ENCODE results near the gene AADACL3.
"Not testable (repeated sequence)": the region's sequence is repeated elsewhere in the genome, so short reads cannot be mapped to it uniquely, and the experiment has no call there.

The AADACL3 gene

DNA sequence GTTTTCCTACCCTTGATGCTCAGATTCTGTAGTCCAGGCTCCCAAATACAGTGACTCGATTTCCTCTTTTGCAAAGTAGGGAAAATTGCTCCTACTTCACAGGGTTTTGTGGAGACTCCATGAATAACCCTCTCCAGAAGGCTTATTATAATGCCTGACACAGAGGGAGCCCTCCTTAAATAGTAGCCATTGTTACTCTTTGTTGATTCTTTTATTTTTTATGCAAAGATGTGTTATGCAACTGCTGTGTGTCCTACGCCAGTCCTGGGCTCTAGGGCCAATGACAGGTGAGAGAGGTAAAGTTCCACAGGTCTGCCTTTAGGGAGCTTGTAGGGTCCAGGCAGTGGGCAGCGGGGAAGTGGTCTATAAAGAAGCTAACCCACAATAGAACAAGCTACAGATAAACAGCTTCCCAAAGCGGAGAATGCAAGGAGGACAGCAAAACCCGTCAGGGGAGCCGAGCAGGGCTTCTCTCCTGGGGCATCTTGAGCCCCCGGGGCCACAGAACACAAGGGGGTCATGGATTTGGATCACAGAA lies 1.5 kb downstream of the AADACL3 start:
- no peak for DNase-seq

DNA sequence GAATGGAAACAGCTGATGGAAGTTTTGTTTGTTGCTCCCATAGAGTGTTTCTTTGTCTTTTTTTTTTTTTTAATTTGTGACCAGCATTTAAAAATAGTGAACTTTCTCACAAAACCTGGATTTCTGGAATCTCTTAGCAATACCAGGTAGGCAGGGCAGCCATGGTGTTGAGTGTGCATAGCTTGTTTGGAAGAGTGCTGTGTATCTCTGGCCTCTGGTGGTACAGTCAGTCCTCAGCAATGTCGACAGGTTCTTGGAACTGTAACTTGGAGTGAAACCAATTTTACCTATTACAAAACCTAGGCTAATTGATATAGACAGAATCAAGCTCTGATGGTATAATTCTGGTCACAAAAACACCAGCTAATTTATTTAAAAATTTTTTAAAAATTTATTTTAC lies 6.7 kb downstream of the AADACL3 start:
- no peak for DNase-seq

DNA sequence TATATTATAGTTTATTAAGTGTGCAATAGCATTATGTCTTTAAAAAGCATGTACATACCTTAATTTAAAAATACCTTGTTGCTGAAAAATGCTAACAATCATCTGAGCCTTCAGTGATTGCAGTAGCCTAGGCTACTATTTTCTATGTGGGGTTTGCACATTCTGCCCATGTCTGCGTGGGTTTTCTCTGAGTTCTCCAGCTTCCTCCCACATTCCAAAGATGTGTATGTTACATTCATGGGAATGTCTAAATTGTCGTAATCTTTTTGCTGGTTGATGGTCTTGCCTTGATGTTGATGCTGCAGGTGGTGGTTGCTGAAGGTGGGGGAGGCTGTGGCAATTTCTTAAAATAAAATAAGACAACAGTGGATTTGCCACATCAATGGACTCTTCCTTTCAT lies 12.5 kb downstream of the AADACL3 start:
- DNase-seq, result no peak

DNA sequence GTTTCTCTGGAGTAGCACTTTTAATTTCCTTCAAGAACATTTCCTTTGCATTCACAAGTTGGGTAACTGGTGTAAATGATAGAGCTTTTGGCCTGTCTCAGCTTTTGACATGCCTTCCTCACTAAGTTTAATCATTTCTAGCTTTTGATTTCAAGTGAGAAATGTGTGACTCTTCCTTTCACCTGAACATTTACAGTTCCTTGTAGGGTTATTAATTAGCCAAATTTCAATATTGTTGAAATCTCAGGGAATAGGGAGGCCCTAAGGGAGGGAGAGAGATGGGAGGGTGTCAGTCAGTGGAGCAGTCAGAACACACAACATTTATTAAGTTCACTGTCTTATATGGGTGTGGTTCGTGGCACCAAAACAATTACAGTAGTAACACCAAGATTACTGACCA lies 14.2 kb downstream of the AADACL3 start:
- DNase-seq, result no peak

DNA sequence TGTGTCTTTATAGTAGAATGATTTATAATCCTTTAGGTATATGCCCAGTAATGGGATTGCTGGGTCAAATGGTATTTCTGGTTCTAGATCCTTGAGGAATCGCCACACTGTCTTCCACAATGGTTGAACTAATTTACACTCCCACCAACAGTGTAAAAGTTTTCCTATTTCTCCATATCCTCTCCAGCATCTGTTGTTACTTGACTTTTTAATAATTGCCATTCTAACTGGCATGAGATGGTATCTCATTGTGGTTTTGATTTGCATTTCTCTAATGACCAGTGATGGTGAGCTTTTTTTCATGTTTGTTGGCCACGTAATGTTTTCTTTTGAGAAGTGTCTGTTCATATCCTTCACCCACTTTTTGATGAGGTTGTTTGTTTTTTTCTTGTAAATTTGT lies 15.2 kb downstream of the AADACL3 start:
- not testable (repeated sequence) for DNase-seq

DNA sequence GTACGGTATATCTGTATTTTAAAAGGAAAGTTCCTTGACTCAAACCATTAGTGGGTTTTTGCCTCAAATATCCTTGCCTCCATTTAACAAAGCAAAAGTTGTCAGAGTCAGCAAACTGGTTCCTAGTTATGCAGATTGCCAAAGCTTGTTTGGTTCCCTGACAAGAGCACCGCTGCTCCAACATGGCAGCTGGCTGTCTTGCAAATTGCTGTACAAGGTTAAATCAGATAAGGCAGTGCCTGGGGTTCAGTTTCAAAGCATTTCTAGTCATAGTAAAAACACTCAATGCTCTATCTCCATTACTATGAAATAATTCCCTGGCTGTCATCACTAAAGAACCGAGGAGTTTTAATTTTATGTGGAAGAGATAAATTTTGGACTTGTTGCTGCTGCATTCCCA lies 18.7 kb downstream of the AADACL3 start:
- no peak for DNase-seq

DNA sequence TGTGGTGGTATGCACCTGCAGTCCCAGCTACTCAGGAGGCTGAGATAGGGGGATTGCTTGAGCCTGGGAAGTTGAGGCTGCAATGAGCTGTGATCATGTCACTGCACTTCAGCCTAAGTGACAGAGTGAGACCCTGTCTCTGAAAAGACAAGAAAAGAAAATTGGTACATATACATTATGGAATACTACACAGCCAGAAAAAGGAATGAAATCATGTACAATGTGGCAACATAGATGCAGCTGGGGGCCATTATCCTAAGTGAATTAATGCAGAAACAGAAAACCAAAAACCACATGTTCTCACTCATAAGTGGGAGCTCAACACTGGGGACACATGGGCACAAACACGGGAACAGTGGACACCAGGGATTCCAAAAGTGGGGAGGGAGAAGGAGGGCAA lies 23.0 kb downstream of the AADACL3 start:
- no peak for DNase-seq

DNA sequence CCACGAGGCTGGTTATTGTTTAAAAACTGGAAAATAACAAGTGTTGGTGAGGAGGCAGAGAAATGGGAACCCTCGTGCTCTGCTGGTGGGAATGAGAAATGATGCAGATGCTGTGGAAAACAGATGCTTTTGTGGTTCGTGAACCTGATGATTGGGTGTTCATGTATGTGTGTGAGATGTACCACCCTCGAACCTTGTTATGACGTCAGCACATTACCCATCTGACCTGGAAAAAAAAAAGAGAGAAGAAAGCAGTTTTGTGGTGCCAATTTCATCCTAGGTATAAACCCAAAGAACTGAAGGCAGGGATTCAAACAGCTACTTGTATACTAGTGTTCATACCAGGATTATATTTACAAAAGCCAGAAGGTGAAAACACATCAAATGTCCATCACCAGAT lies 23.7 kb downstream of the AADACL3 start:
- no peak for DNase-seq

DNA sequence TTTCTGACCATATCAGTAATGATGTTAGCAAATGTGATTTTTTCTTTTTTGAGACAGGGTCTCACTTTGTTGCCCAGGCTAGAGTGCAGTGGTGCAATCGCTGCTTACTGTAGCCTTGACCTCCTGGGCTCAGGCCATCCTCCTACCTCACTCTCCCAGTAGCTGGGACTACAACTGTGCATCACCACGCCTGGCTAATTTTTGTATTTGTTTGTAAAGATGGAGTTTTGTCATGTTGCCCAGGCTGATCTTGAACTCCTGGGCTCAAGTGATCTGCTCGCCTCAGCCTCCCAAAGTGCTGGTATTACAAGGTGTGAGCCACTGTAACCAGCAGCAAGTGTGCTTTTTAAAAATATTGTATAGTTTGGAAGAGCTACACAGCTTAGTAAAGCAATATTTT lies 26.0 kb downstream of the AADACL3 start:
- DNase-seq, result no peak

DNA sequence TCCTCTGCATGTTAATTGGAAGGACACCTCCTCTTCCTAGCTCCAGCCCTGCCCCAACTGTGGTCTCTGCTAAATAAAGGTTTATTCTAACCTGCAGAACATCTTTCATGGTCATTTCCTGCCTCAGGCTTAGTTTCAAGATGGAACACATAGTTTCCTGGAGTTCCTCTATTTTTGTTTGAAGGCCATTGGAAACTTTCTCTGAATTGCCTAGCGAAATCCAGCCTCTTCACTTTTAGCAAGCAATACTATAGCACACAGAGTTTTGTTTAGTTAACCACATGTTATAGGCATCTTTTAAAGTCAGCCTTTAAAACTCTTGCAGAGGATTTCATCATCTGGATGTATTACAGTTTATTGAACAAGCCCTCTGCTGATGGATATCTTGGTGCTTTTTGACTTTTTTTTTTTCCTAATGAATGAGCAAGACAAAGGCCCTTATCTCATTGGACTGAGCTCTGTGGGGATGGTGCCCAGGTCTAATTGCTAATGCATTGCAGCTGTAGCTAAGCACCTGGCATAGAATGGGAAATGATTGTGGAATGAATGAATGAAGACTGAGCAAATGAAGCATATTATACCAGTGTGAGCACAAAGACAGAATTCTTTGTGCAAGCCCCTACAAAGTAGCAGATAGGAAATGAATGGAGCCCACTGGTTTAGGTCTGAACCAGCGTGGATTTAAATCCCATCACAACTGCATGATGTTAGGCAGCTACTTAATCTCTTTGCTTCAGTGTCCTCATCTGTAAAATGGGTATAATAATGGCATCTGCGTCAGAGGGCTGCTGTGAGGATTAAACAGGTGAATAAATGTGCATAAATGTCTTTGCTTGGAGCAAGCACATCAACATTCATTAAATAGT lies 29.4 kb downstream of the AADACL3 start:
- DNase-seq, result no peak

DNA sequence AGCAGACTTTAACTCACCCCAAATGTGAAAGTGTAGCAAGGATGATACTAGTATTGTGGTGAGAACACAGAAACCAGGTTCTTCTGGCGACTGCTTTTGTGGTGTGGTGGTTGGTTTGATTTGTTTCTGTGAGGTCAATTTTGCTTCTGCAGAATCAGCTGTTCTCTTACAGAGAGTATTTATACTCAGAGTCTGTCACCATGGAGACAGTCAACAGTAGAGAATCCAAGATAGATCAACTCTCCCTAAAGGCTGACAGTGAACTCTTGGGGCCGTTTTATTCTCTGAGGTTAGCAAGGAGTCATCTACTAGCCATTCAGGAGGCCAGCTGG lies 30.0 kb downstream of the AADACL3 start, which contains the start of gene CFAP107:
Gene CFAP107 (plus strand): TSS at position 209 of the 332 bp plus-strand sequence. CDS start 231 bp downstream, outside the sequence.
- no peak for DNase-seq

DNA sequence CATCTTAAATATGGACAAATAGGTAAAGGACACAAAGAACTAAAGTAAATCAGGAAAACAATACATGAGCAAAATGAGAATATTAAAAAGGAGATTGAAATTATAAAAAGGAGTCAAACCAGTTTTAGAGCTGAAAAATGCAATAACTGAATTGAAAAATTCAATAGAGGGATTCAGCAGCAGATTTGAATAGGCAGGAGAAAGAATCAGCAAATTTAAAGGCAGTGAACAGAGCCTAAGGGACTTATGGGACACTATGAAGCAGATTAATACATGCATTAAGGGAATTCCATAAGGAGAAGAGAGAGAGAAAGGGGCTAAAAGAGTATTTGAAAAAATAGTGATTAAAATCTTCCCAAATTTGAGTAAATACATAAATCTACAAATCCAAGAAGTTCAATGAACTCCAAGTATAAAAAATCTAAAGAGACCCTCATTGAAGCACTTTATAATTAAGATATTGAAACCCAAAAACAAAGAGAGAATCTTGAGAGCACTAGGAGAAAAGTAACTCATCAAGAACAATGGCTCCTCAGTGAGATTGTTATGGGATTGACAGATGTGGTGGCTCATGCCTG lies 33.0 kb downstream of the AADACL3 start:
- no peak for DNase-seq

DNA sequence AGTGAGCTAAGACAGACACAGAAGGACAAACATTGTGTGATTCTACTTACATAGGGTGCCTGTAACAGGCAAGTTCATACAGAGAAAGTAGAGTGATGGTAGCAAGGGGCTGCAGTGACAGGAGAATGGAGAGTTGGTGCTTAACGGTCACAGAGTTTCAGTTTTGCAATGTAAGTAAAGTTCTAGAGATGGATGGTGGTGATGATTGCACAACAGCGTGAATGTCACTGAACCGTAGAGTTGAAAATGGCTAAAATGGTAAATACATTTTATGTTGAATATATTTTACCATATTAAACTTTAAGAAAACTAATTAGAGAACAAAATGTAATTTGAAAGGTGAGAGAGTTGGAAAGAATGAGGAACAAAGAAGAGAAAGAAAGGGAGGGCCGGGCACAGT lies 38.8 kb downstream of the AADACL3 start:
- no peak for DNase-seq

DNA sequence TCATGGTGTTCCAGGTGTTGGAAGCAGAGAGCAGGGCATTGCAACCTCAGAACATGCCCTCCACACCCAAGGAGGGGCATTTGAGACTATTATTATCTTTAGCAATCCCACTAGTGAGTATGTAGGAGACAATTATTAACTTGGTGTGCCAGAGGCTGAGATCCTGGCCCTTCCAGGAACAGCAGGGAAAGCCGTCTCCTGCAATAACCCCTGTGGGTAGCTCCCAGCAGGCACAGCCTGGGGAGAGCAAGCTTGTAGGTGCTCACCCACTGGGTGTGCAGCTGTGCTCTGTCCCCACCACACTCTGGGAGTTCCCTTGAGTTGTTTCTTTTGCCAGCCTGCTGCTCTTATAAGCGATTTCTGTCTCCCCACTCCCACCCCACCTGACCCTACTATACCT lies 40.4 kb downstream of the AADACL3 start:
- DNase-seq, result no peak

DNA sequence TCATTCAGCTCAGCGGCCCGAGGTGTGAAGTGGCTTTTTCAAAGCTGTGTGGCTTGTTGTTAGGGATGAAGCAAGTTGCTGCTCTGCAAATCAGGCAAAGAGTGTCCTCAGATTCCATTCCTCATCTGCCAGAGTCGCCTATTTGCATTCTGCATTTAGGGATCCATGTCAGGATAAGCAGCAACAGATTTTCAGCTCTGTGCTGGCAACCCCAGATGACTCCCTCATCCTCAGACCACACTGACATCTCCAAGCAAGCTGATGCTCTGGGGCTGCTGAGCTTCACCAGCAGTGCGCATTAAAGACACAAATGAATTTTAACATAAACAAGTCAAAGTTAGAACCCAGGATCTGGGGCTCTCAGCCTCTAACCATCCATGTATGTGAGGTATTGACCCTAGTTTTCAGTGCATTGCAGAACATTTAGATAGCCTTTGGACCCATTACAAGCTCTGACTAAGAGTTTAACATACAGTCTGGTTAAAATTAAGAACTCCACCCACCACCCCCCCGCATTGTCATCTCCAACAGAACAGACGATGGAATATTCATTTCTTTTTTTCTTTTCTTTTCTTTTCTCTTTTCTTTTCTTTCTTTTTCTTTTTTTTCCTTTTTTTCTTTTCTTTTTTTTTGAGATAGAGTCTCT lies 41.0 kb downstream of the AADACL3 start:
- no peak for DNase-seq

DNA sequence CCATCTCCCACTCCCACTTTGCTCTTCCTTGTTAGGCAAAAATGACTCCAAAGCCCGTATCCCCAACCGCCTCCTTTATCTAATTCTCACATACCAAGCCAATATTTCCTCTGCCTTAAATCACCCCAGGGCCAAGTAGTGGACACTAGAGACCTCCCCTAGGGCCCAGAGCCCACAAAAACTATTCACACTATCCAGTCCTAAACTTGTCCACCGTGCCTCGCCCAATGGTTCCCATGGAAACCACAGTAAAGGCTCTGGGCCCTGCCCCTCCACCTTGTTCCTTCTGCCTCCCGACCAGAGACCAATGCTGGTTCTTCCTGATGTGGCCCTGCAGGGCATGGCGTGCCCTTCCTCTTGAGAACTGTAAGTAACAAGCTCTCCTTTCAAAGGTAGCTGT lies 41.9 kb downstream of the AADACL3 start:
- DNase-seq, result no peak

DNA sequence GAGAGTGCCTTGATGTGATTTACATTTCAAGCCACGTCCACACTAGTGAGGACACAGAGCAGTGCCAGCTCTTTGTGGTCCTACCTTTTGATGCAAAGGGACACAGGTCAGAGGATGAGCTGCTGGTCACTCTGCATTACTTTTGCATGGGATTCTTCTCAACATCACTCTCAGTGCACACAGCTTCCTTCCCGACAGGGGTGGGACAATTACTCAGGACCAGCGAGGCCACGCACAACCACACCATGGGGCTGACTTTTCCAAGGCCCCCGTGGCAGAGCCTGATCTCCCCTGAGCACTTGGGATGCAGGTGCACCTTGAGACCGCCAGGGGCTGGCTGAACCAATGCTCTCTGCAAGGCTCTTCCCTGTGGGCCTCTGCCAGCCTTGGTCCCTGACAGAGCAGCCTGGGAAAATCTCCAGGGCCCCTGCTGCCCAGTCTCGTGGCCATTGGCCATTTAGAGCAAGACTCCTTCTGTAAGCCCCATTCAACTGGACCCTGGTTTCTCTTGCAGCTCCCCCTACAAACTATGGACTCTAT lies 44.4 kb downstream of the AADACL3 start:
- no peak for DNase-seq

DNA sequence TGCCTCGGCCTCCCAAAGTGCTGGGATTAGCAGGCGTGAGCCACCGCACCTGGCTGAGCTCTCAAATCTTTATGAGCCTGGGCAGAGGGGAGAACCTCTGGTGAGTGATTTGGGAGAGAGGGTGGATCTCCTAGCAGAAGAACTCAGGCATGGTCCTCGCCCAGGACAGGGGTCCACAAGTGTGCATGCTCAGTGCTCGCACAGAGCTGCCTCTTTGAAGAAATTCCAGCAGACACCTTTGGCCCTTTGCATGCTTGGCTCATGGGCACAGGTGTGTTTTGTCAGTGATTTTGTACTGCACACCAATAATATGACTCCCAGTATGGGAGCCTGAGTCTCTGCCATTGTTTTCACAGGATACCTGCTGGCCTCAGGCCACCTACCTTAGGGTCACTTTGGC lies 45.9 kb downstream of the AADACL3 start:
- no peak for DNase-seq

DNA sequence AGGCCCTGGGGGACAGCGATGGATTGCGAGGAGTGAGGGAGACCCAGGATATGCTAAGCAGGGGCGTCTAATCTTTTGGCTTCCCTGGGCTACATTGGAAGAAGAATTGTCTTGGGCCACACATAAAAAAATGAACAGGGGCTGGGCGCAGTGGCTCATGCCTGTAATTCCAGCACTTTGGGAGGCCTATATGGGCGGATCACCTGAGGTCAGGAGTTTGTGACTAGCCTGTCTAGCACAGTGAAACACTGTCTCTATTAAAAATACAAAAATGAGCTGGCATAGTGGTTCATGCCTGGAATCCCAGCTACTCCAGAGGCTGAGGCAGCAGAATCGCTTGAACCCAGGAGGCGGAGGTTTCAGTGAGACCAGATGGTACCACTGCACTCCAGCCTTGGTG lies 46.9 kb downstream of the AADACL3 start:
- DNase-seq, result no peak

DNA sequence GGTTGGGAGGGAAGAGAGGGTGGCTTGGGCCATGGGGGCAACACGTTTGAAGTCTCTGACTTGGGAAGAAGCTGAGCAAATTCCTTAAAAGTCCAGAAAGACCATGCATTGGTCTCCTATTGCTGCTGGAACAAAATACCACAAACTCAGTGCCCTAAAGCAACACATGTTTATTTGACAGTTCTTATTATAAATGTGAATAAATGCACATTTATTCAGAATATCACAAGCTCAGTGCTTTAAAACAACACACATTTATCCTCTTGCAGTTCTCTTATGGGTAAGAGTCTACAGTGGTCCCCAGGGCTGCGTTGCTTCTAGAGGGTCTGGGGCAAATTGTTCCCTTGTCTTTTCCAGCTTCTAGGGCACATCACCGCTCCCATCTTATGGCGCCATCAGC lies 47.6 kb downstream of the AADACL3 start:
- DNase-seq, result no peak

DNA sequence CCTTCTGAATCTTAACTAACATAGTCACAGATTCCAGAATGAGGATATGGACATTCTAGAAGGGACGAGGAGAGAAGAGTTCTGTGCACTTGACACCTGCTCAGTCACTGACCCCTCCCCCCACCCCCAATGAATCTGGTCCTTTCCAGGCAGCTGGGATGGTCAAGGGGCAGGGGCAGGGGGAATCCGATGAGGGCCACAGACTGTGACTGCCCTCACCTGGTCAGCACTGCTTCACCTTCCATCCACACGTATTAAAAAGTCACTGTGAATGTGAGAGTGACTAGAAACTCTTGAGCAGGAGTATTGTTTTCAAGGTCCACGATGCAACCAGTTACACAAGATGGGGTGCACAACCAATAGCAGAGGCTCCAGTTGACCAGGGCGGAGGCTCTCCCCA lies 48.1 kb downstream of the AADACL3 start:
- no peak for DNase-seq

DNA sequence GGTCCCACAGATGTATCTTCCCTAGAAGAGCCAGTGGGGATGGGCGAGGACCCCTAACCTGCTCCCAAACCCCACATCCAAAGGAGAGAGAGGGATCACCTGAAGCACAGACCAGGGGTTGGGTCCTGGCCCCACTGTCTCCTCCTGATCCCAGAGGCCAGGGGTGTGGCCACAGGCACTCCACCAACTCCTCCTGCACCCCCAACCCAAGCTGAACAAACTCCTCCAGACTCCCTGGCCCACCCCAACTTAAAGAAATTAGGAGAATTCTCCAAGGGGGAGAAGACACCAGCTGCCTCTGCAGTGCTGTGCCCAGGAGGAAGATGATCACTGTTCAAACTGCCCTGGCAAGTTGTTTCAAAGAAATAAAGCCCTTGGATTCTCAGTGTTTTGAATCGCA lies 53.1 kb downstream of the AADACL3 start:
- no peak for DNase-seq

DNA sequence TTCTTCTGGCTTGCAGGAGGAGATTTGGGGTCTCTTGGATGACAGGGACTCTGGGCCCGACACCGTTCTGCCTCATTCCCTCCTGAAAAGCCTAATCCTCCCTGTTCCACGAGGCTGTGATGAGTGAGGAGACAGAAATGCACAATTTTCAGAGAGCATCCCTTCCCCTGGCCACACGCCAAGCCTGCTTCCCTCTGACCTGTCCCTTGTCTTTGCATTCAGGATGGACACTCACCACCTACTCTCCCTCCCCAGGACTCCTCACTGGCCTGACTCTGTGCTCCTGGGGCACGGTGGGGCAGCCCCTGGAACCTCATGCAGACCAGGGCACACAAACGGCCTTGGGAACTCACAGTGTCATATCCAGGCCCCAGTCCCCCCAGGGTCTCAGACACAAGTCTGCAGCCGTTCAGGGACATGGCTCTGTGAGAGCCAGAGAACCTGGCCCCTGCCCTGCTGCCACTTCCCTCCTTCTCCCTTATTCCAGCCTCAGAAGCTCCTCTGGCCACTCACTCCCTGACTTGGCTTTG lies 54.1 kb downstream of the AADACL3 start:
- no peak for DNase-seq

Data from CD4-positive, alpha-beta T cell treated with Interleukin-17A for 4 hours (primary cell).